AML-193 (cell line): ENCODE data around the gene IFNE.
A peak's percentile ranks its signal among the peaks of the same experiment; 100 is the strongest.

Experiments
- DNase-seq, 2 experiments: peaks; one replicate each; lab custom pipeline; 2025; lab: John Stamatoyannopoulos, UW

Gene IFNE

GRCh38 chr9:21482213-21482612, at the start of gene IFNE:
IFNE (minus strand) TSS chr9:21482313; CDS start chr9:21481694, 619 bp downstream.
- DNase-seq = no peak

GRCh38 chr9:21528123-21528808, 46.2 kb upstream of the IFNE start:
- no peak for DNase-seq

GRCh38 chr9:21527579-21527978, 45.5 kb upstream of the IFNE start:
- no peak for DNase-seq

GRCh38 chr9:21525174-21525573, 43.1 kb upstream of the IFNE start:
- no peak for DNase-seq

- DNase-seq = no peak
These were observed 42.2 kb upstream of the IFNE start for GRCh38 chr9:21524099-21524830.

GRCh38 chr9:21523021-21524014, 41.2 kb upstream of the IFNE start:
- DNase-seq = no peak

GRCh38 chr9:21522348-21522747, 40.2 kb upstream of the IFNE start:
- DNase-seq = no peak

GRCh38 chr9:21521448-21521847, 39.3 kb upstream of the IFNE start:
- no peak for DNase-seq

- DNase-seq = no peak
These were observed 38.6 kb upstream of the IFNE start for GRCh38 chr9:21520501-21521228.

- DNase-seq = no peak
These were observed 37.8 kb upstream of the IFNE start for GRCh38 chr9:21519855-21520434.

GRCh38 chr9:21516796-21517195, 34.7 kb upstream of the IFNE start:
- DNase-seq = no peak

GRCh38 chr9:21513431-21513830, 31.3 kb upstream of the IFNE start:
- DNase-seq = no peak

GRCh38 chr9:21510806-21511205, 28.7 kb upstream of the IFNE start:
- no peak for DNase-seq

GRCh38 chr9:21507483-21507790, 25.3 kb upstream of the IFNE start:
- DNase-seq = no peak

GRCh38 chr9:21506626-21507482, 24.7 kb upstream of the IFNE start:
- DNase-seq = peak; percentile 17 to 39

GRCh38 chr9:21505425-21506179, 23.5 kb upstream of the IFNE start:
- no peak for DNase-seq

GRCh38 chr9:21504894-21505293, 22.8 kb upstream of the IFNE start:
- DNase-seq = no peak

GRCh38 chr9:21504113-21504512, 22.0 kb upstream of the IFNE start:
- DNase-seq = no peak

- no peak for DNase-seq
These were observed 20.5 kb upstream of the IFNE start for GRCh38 chr9:21502586-21502985.

- no peak for DNase-seq
These were observed 17.8 kb upstream of the IFNE start for GRCh38 chr9:21499912-21500311.
